Measurements from ENCODE around the gene CNTNAP5. TPM values are rescaled to one million over a fixed set of nuclear protein-coding genes. Genes with fewer than 3 reads are reported as not detected.

Gene CNTNAP5
- total RNA-seq, 2 experiments from 2014 or later = not detected

- H3K4me3 Mint-ChIP-seq = no peak overlapping the region
- DNase-seq (no peak), ATAC-seq (no peak)
- ChIA-PET CTCF (no interaction called here), POLR2A (no interaction called here)
- no peak overlapping the region for H3K27ac Mint-ChIP-seq
- intact Hi-C loops (cut with micrococcal nuclease) = no loop called here
- TF ChIP-seq CTCF (IDR thresholded peaks at IDR 0.05) = no peak
- H3K9me3 Mint-ChIP-seq = peaks cover 1% of the 10 kb centered on the region
- H3K27me3 Mint-ChIP-seq = no peaks in the 10 kb centered on the region
- H3K4me1 Mint-ChIP-seq (ENCODE audit: low read depth) = no peaks in the 10 kb centered on the region
- H3K36me3 Mint-ChIP-seq (ENCODE audit: low read depth) = no peaks in the 10 kb centered on the region
These were observed 162.9 kb downstream of the CNTNAP5 start for GRCh38 chr2:124187948-124188347.

- no peaks in the 10 kb centered on the region for H3K36me3 Mint-ChIP-seq (ENCODE audit: low read depth)
- ATAC-seq = no peak
- no peaks in the 10 kb centered on the region for H3K27me3 Mint-ChIP-seq
- intact Hi-C loops (cut with micrococcal nuclease) = no loop called here
- CTCF ChIA-PET = no interaction called here
- peaks cover 1% of the 10 kb centered on the region for H3K9me3 Mint-ChIP-seq
- H3K4me1 Mint-ChIP-seq (ENCODE audit: low read depth) = no peaks in the 10 kb centered on the region
- H3K27ac Mint-ChIP-seq = no peak overlapping the region
- no peak overlapping the region for H3K4me3 Mint-ChIP-seq
- no peak for DNase-seq
- no peak for TF ChIP-seq CTCF (IDR thresholded peaks at IDR 0.05)
- POLR2A ChIA-PET = no interaction called here
These were observed 168.6 kb downstream of the CNTNAP5 start for GRCh38 chr2:124193706-124194105.

GRCh38 chr2:124201713-124202112 is 176.6 kb downstream of the CNTNAP5 start:
- POLR2A ChIA-PET = no interaction called here
- ATAC-seq = no peak
- no peak for TF ChIP-seq CTCF (IDR thresholded peaks at IDR 0.05)
- DNase-seq = no peak
- intact Hi-C loops (cut with micrococcal nuclease) = no loop called here
- Mint-ChIP-seq H3K9me3 (peaks cover 5% of the 10 kb centered on the region), H3K4me1 (ENCODE audit: low read depth) (no peaks in the 10 kb centered on the region), H3K27me3 (no peaks in the 10 kb centered on the region), H3K4me3 (no peak overlapping the region), H3K27ac (no peak overlapping the region), H3K36me3 (ENCODE audit: low read depth) (no peaks in the 10 kb centered on the region)
- CTCF ChIA-PET = no interaction called here

GRCh38 chr2:124209441-124209840 is 184.4 kb downstream of the CNTNAP5 start:
- POLR2A ChIA-PET = no interaction called here
- CTCF ChIA-PET = no interaction called here
- TF ChIP-seq CTCF (IDR thresholded peaks at IDR 0.05) = no peak
- Mint-ChIP-seq H3K27ac (no peak overlapping the region), H3K36me3 (ENCODE audit: low read depth) (no peaks in the 10 kb centered on the region), H3K4me1 (ENCODE audit: low read depth) (no peaks in the 10 kb centered on the region), H3K27me3 (no peaks in the 10 kb centered on the region), H3K9me3 (peaks cover 3% of the 10 kb centered on the region), H3K4me3 (no peak overlapping the region)
- intact Hi-C loops (cut with micrococcal nuclease) = no loop called here
- ATAC-seq (no peak), DNase-seq (no peak)

GRCh38 chr2:124211461-124211860 is 186.4 kb downstream of the CNTNAP5 start:
- ChIA-PET CTCF (no interaction called here), POLR2A (no interaction called here)
- Mint-ChIP-seq H3K4me1 (ENCODE audit: low read depth) (no peaks in the 10 kb centered on the region), H3K36me3 (ENCODE audit: low read depth) (no peaks in the 10 kb centered on the region), H3K4me3 (no peak overlapping the region), H3K27ac (no peak overlapping the region), H3K9me3 (no peaks in the 10 kb centered on the region), H3K27me3 (no peaks in the 10 kb centered on the region)
- intact Hi-C loops (cut with micrococcal nuclease) = no loop called here
- no peak for TF ChIP-seq CTCF (IDR thresholded peaks at IDR 0.05)
- no peak for ATAC-seq
- no peak for DNase-seq

All from activated CD8-positive, alpha-beta T cell treated with anti-CD3 and anti-CD28 coated beads for 36 hours (primary cell).